Coronary artery (tissue), 2 donors: ENCODE measurements around the gene DNAAF3.
"Not testable (repeated sequence)": the region's sequence is repeated elsewhere in the genome, so short reads cannot be mapped to it uniquely, and the experiment has no call there.

ENCODE experiments used
- DNase-seq: peaks from one replicate; pipeline ENCODE4 v3.0.0-alpha.2; 2017; ENCODE audit warnings: low spot score
- H3K27ac ChIP-seq, 2 donors: fragments of 200-600 bp; sonication (generic); one replicate each; pipeline ENCODE4 v1.5.1; 2016 to 2019
- H3K4me3 ChIP-seq: fragments of 200-600 bp; sonication (generic); 2 replicates; pipeline ENCODE4 v1.5.1; 2016; ENCODE audit warnings: mild to moderate bottlenecking, moderate library complexity
- TF ChIP-seq, protein P1 (sequence below): fragments of 200-600 bp; sonication (generic); IDR thresholded peaks from one replicate; pipeline ENCODE4 v1.5.1; 2019; ENCODE audit warnings: antibody characterized with exemption

The DNAAF3 gene

DNA sequence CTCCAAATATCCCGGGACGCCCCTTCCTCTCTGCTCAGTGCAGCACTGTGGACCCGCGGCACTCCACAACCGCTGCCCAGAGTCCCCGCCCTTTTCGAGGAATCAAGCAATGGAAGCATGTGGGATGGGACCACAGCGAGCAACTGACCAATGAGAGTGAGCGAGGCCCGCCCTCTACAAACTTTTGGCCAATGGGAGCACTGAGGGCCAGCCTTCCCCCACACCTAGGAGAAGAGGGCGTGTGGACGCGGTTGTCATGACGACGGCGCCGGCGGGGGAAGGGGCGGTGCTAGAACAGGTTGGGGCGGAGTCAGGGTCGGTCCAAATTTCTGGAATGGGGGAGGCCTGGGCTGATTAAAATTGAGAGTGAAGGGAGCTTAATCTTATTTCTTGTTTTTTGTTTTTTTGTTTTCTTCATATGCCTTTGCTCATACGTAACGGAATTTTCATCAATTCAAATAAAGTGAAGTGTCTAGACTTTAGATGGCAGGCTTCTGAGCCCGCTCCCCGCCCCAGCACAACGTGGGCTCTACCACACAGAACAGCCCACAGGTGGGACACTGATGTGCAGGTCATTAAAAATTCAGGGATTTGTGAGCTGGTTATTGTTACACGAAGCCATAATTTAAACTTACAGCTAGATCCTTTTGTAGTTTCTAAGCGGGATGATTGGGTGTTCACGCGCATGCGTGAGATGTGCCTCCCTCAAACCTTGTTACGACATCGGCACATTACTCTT is at the start of gene DNAAF3:
Gene DNAAF3 (minus strand): TSS at position 84 of the 739 bp plus-strand sequence. CDS start 200 bp downstream, outside the sequence.
- H3K27ac ChIP-seq: peak within 1 kb of the TSS in 1 of 2 donors; percentile 13

DNA sequence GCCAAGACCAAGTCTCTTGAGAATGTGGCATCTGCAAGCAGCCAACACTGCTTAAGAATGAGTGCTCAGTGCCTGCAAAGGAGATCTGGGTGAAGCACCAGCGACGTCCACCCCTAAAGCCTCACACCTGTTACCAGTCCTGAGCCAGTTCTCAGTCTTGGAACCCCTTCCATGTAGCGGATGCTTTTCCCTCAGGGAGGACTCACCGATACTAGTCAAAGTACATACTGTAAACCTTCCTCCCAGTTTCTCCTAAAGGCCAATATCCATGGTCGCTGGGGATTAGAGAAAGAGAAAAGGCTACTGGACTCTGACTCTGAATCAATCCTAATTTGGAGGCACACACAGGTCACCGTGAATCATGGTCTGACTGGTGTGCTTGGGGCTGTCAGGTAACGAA is 47.1 kb upstream of the DNAAF3 start:
- Histone ChIP-seq H3K27ac (no peak overlapping the region), H3K4me3 (no peak overlapping the region)
- TF ChIP-seq, protein P1, sequence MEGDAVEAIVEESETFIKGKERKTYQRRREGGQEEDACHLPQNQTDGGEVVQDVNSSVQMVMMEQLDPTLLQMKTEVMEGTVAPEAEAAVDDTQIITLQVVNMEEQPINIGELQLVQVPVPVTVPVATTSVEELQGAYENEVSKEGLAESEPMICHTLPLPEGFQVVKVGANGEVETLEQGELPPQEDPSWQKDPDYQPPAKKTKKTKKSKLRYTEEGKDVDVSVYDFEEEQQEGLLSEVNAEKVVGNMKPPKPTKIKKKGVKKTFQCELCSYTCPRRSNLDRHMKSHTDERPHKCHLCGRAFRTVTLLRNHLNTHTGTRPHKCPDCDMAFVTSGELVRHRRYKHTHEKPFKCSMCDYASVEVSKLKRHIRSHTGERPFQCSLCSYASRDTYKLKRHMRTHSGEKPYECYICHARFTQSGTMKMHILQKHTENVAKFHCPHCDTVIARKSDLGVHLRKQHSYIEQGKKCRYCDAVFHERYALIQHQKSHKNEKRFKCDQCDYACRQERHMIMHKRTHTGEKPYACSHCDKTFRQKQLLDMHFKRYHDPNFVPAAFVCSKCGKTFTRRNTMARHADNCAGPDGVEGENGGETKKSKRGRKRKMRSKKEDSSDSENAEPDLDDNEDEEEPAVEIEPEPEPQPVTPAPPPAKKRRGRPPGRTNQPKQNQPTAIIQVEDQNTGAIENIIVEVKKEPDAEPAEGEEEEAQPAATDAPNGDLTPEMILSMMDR: no peak
- DNase-seq: no peak

More for the DNA sequence above, at the start of gene DNAAF3:
- TF ChIP-seq, protein P1: no peak
- DNase-seq: peak; percentile 87
- H3K4me3 ChIP-seq: peak within 1 kb of the TSS; percentile 69

DNA sequence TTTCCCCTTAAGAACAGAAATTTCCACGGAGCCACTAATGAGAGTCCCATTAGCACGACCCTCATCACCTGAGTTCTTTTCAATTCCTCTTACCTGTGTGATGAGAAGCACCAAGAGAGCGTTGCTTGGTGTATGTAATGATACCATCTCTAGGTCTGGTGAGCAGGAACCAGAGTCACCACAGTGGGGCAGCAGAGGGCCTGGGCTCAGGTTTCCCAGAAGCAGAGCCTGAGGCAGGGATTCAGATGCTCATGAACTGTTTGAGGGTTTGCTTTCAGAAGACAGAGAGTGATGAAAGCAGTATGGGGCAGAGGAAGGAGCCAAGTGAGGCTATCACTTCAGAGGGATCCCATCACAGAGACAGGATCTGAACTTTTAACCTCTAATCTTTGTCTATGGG is 46.0 kb upstream of the DNAAF3 start:
- TF ChIP-seq, protein P1: no peak
- no peak for DNase-seq
- no peak overlapping the region for H3K27ac ChIP-seq
- no peak overlapping the region for H3K4me3 ChIP-seq

DNA sequence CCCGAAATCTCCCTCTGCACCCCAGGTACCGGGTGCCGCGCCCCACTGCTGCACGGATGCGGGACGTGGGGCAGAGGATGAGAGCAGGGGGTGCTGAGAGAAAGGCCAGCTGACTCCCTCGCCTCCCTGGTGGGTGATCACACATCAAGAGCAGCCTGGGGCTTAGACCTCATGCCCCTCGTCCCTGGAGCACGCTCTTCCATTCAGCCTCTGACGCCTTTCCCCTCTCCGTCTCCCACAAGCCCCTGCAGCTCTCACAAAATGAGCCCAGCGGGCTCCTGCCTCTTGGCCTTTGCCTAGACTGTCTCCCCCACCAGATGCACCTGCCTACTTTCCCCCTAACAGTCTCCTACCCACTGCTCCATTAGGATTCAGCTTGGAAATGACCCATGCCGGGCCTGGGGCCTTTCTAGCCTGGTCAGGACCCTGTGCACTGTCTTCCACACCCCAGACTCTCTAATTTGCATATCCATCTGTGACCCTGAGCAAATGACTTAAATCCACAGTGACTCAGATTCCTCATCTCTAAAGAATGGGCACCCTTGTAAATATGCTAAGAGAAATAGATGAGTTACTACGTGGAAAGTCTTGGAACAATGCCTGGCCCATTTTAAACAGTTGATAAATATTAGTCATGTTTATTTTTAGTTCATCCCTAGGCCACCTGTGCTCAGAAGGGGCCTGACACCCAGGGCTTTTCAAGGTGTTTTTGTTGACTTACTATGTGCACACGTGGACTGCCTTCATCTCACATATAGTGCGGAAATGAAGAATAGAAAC is 43.5 kb upstream of the DNAAF3 start:
- Histone ChIP-seq H3K4me3 (no peak overlapping the region), H3K27ac (no peak overlapping the region)
- no peak for DNase-seq
- TF ChIP-seq, protein P1: no peak

DNA sequence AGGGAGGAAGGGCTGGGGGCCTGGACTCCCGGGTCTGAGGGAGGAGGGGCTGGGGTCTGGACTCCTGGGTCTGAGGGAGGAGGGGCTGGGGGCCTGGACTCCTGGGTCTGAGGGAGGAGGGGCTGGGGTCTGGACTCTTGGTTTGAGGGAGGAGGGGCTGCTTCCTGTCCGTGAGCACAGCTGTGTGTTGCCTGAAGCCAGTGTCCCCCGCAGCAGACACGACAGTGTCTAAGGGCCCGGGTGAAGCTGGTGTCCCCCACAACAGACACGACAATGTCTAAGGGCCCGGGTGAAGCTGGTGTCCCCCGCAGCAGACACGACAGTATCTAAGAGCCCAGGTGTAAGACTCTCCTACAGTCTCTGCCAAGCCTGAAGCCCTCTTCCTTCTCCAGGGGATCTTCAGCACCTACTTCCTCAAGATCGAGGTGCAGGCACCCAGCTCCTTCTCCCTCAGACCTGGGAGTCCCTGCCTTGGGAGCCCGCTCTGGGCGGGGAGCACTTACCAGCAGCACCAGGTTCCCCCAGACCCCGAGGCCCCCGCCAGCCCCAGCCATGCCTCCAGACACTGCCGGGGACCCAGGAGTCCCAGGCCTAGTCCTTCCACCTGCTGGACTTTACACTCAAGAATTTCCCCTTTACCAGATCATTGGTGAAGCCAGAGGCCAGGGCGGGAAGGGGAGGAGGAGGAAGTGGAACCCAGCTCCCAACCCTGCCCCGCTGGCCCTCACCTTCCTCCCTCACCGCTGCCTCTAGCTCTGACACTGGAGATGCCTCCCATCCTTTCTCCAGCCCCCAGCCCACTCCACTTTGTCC is 42.7 kb upstream of the DNAAF3 start, which contains the start of gene PTPRH:
Gene PTPRH (minus strand): TSS at position 622 of the 813 bp plus-strand sequence. CDS start 68 bp downstream, at position 554.
- TF ChIP-seq, protein P1: no peak
- DNase-seq: no peak
- Histone ChIP-seq H3K4me3 (no peak within 1 kb of the TSS), H3K27ac (no peak within 1 kb of the TSS)

DNA sequence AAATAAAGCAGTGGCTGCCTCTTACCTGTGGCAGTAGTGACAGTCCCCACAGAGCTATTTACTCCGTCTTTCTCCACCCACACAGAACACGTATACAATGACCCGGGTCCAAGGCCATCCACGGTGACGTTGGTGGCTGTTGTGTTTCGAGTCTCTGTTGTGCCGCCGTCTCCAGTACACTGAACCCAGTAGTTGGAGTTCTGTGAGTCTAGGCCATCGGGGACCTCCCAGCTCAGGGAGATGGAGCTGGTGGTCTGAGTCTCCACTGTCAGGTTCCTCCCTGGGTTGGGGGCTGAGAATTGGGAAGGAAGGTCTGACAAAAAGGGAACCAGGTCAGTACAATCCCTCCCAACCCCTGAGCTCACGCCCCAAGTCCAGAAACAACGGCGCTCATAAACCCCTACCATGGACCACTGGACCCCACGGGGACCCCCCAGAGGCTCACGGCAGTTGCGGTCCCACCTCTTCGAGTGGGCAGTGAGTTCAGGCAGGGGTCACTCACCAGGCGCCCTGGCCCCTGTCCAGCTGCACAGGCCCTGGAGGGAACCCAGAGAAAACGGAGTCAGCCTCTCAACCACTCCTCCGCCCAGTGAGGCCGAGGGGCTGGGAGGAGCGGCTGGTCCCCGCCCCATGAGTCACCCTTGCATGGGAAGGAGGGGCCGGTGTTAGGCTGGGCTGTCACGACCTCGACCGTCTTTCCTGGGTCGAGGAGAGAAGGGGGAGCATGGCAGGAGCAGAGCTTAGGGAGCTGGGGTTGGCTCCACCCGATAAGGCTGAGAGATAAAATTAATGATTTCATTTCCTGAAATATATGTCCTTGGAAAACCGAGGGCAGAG is 40.5 kb upstream of the DNAAF3 start:
- DNase-seq: no peak
- TF ChIP-seq, protein P1: no peak
- Histone ChIP-seq H3K27ac (no peak overlapping the region), H3K4me3 (peak overlapping the region; percentile 53)

DNA sequence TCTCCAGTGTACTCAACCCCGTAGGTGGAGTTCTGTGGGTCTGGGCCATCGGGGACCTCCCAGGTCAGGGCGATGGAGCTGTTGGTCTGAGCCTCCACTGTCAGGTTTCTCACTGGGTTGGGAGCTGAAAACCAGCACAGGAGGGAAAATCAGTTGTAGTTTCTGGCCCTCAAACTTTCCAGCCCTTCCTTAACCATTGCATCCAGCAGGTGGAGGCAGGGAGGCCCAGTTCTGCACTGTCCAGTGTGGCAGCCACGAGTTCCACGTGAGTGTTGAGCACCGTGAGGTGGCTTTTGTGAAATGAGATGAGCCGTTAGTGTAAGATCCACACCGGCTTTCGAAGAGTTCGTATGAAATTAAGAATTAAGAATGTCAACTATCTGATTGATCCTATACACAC is 35.8 kb upstream of the DNAAF3 start:
- not testable (repeated sequence) for H3K4me3 ChIP-seq, DNase-seq, H3K27ac ChIP-seq
